NCI-H1417 (cell line): ENCODE results near the gene SP5.
A peak's percentile ranks its signal among the peaks of the same experiment; 100 is the strongest.
"Not testable (repeated sequence)": the region's sequence is repeated elsewhere in the genome, so short reads cannot be mapped to it uniquely, and the experiment has no call there.

Source experiments
- DNase-seq, 3 experiments: peaks; one replicate each; lab custom pipeline; 2025; lab: John Stamatoyannopoulos, UW

SP5 gene

DNA sequence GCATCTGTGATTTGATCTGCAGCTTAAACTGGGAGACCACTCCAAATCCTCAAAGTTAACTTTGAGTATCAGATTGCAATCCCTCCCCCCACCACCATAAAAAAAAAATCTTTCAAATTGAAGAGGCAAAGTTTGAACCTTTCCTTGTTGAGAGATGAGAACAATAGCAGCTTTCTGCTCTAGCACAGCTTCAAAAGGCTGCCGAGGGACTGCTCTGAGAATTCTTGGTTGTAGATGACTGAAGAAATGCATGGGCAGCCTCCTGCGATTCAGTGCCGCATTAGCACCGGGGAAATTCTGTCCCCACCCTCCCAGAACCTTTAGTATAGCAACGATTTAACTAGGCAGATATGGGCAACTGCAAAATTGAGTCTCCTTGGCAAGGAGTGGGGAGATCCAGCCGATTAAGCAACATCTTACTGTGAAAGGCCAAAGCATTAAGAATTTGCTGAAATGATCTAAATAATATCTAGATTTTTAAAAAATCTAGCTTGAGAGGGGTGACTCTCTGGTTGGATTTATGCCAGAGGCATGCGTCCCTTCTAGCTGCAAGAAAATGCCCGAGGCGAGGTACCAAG is 3.9 kb upstream of the SP5 start:
- no peak for DNase-seq

DNA sequence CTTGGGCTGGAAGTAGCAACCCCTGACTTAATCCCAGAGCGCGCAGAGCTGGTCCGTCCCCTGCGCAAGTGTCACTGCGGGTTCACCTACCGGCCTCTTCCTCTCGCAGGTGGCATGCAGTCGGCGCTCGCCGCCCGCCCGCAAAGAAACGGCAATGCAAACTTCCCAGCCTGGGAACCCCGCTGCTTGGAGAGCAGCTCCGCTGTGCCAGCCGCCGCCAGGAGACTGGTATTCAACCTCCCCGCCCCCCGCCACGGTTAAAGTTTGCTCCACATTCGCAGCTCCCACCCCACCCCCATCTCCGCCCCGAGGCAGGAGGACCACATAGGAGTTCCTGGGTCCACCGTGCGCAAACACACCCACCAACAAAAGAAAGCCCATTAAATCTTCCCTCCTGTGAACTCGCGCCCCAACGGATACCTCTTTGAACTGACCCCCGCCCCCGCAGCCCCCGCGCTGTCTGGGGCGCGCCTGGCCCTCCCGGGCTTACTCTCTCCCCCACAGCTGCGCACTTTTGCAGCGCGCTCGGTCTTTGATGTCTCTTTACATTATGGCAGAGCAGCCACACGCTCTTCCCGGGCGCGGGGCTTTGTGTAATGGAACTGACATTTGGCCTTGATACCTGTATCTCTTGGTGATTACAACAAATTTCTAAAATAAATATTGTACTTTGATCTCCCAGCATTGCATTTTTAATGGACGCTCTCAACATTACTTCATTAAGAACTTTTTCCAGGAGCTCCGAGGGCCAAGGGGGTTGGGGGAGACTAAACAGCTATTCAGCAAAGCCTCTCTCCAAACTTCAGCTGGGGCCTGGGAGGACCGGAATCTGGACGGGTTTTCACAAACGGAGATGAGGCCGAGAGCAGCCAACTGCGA is 3.1 kb upstream of the SP5 start:
- peak in 2 of 3 experiments; percentile 36 to 60 for DNase-seq

DNA sequence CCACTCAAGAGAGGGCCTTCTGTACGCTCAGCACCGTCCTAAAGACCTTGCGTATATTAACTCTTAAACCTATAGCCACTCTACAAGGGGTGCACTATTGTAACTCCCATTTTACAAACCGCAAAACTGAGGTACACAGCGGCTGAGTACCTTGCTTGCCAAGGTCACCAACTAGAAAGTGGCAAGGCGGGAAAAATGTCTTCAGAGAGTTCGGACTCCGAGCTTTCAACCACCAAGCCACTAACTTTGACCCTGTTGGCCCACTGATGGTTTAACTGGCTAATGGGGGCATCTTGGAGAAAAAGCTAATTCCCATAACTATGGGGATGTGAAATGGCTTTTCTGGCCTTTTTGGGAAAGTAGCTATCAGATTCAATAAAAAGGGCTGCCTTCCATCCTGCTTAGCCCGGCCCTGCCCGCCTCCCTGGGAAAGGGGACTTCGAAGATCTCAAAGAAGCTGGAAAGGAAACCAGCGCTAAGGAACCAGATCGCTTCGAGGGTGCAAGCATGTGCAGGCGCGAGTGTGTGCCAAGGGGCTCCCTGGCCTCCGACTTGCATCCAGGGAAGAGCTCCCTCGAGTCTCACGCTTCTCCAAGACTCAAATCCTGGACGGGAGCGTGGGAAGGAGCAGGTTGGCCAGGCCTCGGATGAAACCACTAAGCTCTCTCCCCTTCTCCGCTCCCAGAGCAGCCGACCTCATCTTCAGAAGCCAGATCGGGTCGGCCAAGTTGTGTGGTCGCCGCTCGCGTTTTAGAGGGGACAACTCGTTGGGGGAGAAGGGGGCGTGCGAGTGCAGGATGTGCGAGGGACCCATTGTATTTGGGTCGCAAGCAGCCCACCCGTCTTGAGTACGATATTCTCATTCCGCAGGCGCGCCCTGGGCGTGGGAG is 2.2 kb upstream of the SP5 start:
- no peak for DNase-seq

DNA sequence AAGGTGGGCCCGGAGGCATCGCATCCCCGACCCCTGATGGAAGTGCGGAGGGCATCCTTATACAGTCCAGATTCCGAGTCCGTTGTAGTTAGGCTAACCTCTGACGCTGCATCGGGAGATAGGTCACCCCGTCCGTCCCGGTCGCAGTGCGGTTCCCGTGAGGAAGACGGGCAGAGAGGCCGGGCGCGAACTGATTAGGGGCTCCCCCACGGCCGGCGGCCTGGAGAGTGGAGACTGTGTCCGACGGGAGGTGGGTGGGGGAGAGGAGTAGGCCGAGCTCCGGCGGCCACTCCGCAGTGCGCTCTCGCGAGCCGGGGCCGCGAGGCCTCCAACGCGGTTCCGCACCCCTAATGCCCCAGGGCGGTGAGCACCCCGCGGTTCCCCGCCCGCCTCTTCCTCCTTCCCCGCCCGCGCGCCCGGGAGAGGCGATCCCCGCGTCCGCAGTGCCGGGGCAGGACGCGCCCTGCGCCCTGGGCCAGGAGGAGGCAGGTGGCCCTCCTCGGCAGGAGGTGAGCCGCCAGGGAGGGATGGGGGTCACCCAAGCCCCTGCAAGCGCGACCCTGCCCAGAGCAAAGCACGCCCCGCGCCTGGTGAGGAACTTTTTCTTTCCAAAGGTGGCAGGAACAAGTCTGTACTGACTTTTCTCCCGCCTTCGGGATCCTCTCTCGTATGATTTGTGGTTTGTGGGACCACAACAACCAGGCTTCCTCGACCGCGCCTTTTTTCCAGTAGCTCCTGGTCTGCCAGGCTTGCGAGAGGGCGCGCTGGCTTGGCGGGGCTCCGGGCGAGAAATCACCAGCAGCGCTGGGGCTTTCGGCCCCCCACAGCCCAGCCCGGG is 1.4 kb upstream of the SP5 start:
- no peak for DNase-seq

DNA sequence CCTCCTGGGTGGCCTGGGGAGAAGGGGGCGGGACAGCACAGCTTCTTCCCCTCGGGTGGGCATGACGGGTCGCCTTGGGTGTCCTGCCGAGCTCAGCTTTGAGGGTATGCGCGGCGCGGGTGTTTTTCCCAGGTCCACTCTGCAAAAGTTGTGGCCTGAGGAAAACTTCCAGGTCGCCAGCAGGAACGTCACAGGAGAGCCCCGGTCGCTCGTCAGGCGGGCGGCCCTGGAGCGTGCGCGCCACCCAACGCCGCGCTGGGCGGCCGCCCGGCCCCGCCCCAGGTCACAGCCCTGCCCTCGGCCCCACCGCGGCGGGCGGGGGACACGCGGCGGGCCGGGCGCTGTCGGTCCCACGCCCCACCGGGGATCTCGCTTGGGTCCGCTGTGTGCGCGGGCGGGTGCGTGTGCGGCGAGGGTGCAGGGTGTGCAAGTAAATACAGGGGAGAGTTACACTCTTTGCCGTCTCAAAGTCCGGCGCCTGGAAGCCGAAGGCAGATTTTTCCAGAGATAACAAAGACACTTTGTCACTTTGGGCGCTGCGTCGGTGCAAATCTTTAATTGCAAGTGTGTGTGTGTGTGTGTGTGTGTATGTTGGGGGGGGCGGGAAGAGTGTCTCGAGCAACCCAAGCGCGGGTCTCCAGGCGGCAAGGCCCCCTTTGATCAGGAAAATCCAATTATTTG is 616 bp upstream of the SP5 start:
- peak in 2 of 3 experiments; percentile 21 to 42 for DNase-seq

DNA sequence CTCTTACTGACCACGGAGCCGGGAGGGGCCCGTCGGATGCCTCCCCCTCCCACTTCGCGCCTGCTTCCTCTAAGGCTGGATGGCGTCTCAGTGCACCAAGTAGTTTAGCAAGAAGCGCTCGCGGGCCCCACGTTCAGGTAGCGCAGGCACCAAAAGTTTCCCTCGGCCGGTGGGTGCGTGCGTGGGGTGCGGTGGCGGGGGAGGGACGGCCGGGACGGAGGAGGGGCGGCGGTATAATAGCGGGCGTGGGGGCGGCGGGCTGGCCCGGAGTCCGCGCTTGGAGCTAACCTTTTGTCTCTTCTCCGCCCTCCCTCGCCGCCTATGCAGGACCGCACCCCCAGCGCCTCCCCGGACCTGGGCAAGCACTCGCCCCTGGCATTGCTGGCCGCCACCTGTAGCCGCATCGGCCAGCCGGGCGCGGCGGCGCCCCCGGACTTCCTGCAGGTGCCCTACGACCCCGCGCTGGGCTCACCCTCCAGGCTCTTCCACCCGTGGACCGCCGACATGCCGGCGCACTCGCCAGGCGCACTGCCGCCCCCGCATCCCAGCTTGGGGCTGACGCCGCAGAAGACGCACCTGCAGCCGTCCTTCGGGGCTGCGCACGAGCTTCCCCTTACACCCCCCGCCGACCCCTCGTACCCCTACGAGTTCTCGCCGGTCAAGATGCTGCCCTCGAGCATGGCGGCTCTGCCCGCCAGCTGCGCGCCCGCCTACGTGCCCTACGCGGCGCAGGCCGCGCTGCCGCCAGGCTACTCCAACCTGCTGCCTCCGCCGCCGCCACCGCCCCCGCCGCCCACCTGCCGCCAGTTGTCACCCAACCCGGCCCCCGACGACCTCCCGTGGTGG is 1.0 kb downstream of the SP5 start:
- DNase-seq: no peak

DNA sequence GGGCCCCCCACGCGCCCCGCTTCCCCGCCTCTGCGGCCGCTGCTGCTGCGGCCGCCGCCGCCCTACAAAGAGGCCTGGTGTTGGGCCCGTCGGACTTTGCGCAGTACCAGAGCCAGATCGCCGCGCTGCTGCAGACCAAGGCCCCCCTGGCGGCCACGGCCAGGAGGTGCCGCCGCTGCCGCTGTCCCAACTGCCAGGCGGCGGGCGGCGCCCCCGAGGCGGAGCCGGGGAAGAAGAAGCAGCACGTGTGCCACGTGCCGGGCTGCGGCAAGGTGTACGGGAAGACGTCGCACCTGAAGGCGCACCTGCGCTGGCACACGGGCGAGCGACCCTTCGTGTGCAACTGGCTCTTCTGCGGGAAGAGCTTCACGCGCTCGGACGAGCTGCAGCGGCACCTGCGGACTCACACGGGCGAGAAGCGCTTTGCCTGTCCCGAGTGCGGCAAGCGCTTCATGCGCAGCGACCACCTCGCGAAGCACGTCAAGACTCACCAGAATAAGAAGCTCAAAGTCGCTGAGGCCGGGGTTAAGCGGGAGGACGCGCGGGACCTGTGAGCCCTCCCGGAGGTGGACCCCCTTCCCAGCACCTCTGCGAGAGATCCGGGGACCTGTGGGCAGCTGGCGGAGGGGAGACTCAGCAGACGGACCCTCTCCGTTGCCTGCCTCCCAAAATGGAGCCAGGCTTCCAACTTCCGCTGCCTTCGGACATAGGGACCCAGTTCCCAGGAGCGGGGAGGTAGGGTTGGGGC is 1.9 kb downstream of the SP5 start:
- DNase-seq: no peak

DNA sequence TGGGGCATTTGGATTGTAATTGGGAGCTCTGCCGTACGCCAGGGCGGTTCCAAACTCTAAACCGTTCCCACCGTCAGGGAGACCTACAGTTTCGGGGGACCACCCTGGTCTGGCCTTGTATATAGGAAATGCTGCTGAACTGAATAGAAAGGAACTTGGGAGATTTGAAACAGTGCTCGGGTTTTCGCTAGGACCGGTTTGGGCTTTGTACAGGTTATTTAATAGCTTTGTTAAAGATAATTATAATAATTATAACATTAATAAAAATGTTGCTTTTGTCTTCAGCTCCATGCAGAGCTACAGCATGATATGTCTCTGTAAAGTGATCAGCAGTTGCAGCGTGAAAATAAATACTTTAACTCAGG is 2.4 kb downstream of the SP5 start:
- DNase-seq: no peak

DNA sequence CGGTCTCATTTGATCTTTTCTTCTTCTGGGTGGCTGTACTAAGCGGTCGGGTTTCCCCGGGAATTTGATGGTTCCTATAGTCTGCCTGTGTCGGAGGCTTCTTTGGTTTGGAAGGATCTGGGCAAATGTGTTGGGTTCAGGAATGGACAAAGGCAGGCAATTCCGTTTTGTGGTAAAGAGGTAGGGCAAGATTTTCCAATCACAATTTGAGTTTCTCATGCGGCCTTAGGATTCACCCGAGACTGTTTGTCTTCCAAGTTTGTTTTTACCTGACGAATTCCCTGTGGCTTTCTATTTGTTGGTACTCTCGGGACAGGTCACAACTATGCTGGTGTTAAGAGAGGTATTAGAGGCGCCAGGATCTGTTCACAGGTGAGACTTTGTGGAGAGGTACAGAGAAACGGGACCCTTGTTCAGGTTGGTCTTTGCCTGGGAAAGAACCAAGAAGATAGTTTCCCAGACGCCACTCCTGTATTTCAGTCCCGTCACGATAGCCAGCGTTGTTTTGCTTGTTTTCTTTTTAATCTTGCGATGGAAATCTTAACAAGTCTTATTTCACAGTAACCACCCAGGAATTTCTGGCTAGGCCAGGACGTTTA is 3.0 kb downstream of the SP5 start:
- no peak for DNase-seq

DNA sequence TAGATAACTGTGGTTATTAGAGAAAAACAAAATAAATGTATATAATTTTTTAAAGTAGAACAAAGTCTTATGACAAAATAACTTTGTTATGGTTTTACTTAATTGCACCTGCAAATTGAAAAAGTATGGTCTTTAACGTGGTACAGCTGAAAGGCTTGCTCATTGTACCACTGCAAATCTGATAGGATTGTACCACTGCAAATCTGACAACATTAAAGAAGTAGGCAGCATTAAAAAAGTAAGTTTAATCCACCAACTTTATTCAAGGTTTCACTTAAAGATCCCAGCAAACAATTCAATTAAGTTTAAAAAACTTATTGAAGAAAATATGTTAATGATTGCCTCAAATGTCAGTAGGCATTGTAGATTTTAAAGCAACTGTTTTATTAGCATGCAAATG is 4.7 kb downstream of the SP5 start:
- no peak for DNase-seq

DNA sequence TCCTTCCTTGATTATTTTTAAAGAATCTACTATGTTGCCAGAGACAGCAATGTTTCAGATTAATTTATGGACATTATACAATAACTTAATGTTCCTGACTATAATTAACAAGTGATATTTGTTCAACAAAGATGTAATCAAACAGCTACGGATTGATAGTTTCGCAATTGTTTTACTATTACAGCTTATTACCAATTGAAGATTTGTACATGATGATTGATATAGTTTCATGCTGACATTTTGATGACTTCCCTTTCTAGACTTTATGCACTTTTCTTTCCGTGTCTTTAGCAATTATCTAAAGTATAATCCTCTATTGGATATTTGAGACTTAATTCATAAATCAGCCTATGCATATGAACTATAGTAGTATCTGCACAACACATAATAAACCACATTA is 6.5 kb downstream of the SP5 start:
- DNase-seq: no peak

DNA sequence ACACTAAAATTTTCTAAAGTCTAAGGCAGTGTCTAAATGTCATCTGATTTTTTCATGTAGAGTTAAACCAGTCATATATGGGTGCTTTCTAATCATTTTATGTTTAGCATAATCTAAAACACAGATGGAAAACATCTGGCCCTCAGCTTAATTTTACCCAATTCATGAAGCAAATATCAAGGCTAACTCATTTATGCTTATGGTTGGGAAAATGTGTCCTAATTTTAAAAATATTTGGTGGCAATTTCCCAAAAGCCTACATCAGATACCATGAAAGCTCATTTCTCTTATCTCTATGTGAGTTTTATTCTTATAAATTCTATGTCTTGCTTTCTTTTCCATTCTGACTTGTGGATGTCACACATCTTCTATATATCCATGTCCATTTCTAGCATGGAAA is 7.2 kb downstream of the SP5 start:
- DNase-seq: no peak

DNA sequence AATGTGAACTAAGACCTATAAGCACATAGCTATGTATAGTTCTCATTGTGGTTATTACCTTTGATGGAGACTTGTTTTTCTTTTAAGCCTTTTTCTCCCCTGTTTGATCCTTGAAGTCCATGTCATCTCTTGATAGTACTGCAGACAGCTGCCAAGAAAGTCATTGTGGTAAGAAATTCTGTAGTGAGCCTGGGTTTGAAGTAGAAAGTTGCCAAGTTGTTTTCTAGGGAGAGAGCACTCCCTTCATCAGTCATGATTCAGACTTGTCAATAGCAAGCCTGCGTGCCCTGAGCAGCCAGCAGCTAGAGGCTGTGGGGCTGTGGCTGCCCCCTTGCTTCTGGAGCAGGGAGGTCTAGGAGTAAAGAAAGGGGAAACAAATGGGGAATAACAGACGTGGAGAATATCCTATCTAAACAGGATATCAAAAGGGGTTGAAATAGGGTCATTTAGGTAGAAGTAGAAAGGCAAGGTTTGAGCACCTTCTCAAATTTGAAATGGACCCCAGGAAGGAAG is 8.4 kb downstream of the SP5 start:
- DNase-seq: no peak

DNA sequence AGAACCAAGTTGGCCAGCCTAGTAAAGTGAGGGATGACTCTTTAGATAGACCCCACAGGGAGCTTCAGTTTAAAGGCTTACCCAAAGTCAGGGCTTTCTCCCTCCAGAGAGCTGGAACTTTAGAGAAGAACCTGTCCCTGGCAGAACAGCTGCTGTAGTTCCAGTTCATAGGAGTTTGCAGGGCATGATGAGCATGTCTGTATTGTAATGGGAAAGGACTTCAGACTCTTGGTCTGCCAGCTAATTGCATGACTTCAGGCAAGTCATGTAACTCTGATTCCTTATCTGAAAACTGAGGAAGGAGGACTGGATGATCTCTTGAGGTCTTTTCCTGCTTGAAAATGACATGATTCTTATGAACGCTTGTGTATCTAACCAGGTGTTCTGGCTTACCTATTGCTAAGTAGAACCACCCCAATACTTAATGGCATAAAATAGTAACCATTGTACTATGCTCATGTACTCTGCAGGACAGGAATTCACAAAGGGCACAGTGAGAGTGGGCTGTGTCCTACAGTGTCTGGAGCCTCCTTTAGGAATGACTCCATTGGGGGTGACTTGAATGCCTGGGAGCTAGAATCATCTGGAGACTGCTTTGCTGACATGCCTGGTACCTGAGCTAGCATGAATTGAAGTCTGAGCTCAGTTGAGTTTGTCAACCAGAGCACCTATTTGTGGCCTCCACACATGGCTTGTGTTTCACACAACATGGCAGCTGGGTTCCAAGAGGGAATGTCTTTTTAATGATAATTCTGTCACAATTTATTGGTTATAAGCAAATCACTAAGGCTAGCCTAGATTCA is 18.9 kb downstream of the SP5 start:
- no peak for DNase-seq

DNA sequence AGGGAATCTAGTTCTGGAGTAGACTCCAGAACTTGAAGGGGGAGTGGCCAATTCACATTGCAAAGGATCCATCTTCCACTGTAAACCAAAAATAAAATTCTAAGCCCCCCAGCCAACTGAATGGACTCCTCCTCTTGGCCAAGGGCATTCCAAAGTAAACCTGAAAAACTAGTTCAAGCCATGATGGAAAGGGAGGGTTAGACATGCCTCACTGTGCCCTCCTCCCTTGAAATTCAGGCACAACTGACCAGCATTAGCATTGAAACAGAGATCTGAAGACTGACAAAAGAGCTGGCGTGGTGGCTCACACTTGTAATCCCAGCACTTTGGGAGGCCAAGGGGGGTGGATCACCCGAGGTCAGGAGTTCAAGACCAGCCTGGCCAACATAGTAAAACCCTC is 19.5 kb downstream of the SP5 start:
- not testable (repeated sequence) for DNase-seq

DNA sequence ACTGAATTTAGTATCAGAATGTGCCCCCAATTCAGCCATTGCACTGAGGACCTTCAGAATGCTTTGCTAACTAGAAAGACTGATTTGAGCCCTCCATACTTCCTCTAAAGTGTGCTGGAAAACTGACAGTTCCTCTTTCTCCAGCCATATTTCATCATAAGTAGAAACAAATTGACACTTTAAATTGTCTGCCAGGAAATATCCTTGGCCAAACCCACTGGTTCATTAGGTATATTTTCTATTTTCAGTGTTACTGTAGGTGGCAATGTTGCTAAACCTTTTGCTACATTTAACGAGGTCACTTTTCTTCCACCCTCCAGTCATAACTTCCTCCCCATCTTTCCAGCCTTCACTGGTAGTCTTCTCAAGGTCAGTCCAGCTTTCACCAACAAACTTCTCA is 21.5 kb downstream of the SP5 start:
- no peak for DNase-seq

DNA sequence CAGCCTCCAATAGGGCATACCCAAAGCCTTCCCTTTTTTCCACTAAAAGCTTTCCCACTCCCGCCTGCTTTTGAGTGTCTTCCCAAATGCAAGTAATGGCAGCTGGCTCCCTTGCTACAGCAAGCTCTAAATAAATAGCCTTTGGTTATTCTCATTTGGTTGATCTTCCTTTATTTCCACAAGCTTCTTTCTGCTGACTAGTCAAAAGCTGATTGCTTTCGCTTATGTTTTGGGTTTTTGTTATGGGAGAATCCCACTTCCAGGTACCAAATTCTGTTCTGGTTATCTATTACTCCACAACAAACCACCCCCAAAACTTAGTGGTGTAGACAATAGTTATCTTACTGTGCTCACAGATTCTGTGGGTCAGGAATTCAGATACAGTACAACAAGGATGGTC is 22.3 kb downstream of the SP5 start:
- DNase-seq: no peak

DNA sequence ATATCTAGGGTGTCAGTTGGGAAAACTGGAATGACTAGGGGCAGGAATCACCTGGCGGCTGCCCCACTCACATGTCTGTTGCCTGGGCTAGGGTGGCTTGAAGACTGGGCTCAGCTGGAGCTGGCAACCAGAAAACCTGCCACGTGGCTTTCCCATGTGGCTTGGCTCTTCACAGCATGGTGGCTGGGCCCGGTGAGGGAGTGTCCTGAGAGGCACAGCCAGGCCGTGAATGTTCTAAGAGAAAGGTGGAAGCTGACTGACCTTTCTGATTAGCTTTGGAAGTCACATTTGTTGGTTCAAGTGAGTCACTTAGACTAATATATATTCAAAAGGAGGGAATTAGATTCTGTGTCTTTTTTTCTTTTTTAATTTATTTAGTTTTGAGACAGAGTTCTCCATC is 22.7 kb downstream of the SP5 start:
- DNase-seq: no peak
